GM20431 (cell line): ENCODE measurements around the gene PADI4.

Experiments
- in situ Hi-C: fragments of 300-500 bp; cut with MseI, MboI; formaldehyde crosslinking; loops from one replicate; pipeline ENCODE4 v1.15.0; 2020; ENCODE audit warnings: low sequenced_read_pairs; ENCODE audit not compliant: unreplicated experiment

Gene PADI4

GRCh38 chr1:17281775-17282181, 26.2 kb upstream of the PADI4 start:
- in situ Hi-C loops: no loop called here

GRCh38 chr1:17282836-17283235, 25.2 kb upstream of the PADI4 start:
- in situ Hi-C loops: no loop called here

- in situ Hi-C loops: no loop called here
These were observed 21.4 kb upstream of the PADI4 start for GRCh38 chr1:17286646-17287045.

- in situ Hi-C loops: no loop called here
These were observed 20.7 kb upstream of the PADI4 start for GRCh38 chr1:17287130-17287776.

- in situ Hi-C loops: no loop called here
These were observed 18.3 kb upstream of the PADI4 start for GRCh38 chr1:17289721-17290120.

GRCh38 chr1:17290553-17290952, 17.4 kb upstream of the PADI4 start:
- in situ Hi-C loops: no loop called here

- in situ Hi-C loops: no loop called here
These were observed 15.5 kb upstream of the PADI4 start for GRCh38 chr1:17292299-17293160.

- in situ Hi-C loops: no loop called here
These were observed 14.1 kb upstream of the PADI4 start for GRCh38 chr1:17293681-17294425.

GRCh38 chr1:17295292-17295691, 12.7 kb upstream of the PADI4 start:
- in situ Hi-C loops: no loop called here

- in situ Hi-C loops: no loop called here
These were observed 11.9 kb upstream of the PADI4 start for GRCh38 chr1:17296086-17296485.

- in situ Hi-C loops: no loop called here
These were observed 10.0 kb upstream of the PADI4 start for GRCh38 chr1:17297991-17298390.

- in situ Hi-C loops: no loop called here
These were observed 6.2 kb upstream of the PADI4 start for GRCh38 chr1:17301767-17302166.

GRCh38 chr1:17304151-17304825, 3.7 kb upstream of the PADI4 start:
- in situ Hi-C loops: no loop called here

- in situ Hi-C loops: no loop called here
These were observed 3.2 kb upstream of the PADI4 start for GRCh38 chr1:17304826-17305175.

- in situ Hi-C loops: no loop called here
These were observed 2.4 kb upstream of the PADI4 start for GRCh38 chr1:17305576-17306095.

GRCh38 chr1:17306407-17306806, 1.6 kb upstream of the PADI4 start:
- in situ Hi-C loops: no loop called here

GRCh38 chr1:17306921-17307320, 1.1 kb upstream of the PADI4 start:
- in situ Hi-C loops: no loop called here

GRCh38 chr1:17307329-17307728, 668 bp upstream of the PADI4 start:
- in situ Hi-C loops: no loop called here

GRCh38 chr1:17308593-17308992, 596 bp downstream of the PADI4 start:
- in situ Hi-C loops: no loop called here

GRCh38 chr1:17309426-17310067, 1.6 kb downstream of the PADI4 start:
- in situ Hi-C loops: no loop called here
